ENCODE results near the gene HSP90B1. TPM values are rescaled to one million over a fixed set of nuclear protein-coding genes. Genes with fewer than 3 reads are reported as not detected.

Gene HSP90B1
- total and polyA plus RNA-seq, 9 of the 15 experiments (the other 6 are each of a cell fraction or from before 2014, with no cell fraction given) = 196 to 719 (median 557) TPM

GRCh38 chr12:103965590-103966504 lies 35.6 kb downstream of the HSP90B1 start, which contains the start of gene TDG (continued):
- TF ChIP-seq, protein P1, sequence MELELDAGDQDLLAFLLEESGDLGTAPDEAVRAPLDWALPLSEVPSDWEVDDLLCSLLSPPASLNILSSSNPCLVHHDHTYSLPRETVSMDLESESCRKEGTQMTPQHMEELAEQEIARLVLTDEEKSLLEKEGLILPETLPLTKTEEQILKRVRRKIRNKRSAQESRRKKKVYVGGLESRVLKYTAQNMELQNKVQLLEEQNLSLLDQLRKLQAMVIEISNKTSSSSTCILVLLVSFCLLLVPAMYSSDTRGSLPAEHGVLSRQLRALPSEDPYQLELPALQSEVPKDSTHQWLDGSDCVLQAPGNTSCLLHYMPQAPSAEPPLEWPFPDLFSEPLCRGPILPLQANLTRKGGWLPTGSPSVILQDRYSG (tag; conservative IDR thresholded peaks at IDR 0.05; ENCODE audit: low read depth) = no peak
- TF ChIP-seq, protein P2, sequence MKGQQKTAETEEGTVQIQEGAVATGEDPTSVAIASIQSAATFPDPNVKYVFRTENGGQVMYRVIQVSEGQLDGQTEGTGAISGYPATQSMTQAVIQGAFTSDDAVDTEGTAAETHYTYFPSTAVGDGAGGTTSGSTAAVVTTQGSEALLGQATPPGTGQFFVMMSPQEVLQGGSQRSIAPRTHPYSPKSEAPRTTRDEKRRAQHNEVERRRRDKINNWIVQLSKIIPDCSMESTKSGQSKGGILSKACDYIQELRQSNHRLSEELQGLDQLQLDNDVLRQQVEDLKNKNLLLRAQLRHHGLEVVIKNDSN (CRISPR knock-in tag; IDR thresholded peaks at IDR 0.05) = peak; percentile 100
- TF ChIP-seq SMC3 (conservative IDR thresholded peaks at IDR 0.05; ENCODE audit: insufficient read depth, low read depth, low read length) = no peak
- peak; percentile 29; the same call in 1 of the 2 replicates for TF ChIP-seq KLF13 (tag; IDR thresholded peaks at IDR 0.05; ENCODE audit: borderline replicate concordance, low read depth)
- TF ChIP-seq TAF15 (IDR thresholded peaks at IDR 0.05; ENCODE audit: low read depth, low read length) = no peak
- no peak for TF ChIP-seq HINFP (tag; conservative IDR thresholded peaks at IDR 0.05; ENCODE audit: low read depth)
- TF ChIP-seq, protein P3, sequence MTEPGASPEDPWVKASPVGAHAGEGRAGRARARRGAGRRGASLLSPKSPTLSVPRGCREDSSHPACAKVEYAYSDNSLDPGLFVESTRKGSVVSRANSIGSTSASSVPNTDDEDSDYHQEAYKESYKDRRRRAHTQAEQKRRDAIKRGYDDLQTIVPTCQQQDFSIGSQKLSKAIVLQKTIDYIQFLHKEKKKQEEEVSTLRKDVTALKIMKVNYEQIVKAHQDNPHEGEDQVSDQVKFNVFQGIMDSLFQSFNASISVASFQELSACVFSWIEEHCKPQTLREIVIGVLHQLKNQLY (CRISPR knock-in tag; conservative IDR thresholded peaks at IDR 0.05) = no peak
- TF ChIP-seq ASH1L (IDR thresholded peaks at IDR 0.05; ENCODE audit: borderline replicate concordance, low read depth, partially characterized antibody) = peak; percentile 71
- TF ChIP-seq LARP7 (IDR thresholded peaks at IDR 0.05) = no peak
- no peak for TF ChIP-seq STAT5A (IDR thresholded peaks at IDR 0.05; ENCODE audit: borderline replicate concordance, low read length)
- TF ChIP-seq ELF2 (CRISPR knock-in tag; IDR thresholded peaks at IDR 0.05) = peak; percentile 83
- TF ChIP-seq, protein P4, sequence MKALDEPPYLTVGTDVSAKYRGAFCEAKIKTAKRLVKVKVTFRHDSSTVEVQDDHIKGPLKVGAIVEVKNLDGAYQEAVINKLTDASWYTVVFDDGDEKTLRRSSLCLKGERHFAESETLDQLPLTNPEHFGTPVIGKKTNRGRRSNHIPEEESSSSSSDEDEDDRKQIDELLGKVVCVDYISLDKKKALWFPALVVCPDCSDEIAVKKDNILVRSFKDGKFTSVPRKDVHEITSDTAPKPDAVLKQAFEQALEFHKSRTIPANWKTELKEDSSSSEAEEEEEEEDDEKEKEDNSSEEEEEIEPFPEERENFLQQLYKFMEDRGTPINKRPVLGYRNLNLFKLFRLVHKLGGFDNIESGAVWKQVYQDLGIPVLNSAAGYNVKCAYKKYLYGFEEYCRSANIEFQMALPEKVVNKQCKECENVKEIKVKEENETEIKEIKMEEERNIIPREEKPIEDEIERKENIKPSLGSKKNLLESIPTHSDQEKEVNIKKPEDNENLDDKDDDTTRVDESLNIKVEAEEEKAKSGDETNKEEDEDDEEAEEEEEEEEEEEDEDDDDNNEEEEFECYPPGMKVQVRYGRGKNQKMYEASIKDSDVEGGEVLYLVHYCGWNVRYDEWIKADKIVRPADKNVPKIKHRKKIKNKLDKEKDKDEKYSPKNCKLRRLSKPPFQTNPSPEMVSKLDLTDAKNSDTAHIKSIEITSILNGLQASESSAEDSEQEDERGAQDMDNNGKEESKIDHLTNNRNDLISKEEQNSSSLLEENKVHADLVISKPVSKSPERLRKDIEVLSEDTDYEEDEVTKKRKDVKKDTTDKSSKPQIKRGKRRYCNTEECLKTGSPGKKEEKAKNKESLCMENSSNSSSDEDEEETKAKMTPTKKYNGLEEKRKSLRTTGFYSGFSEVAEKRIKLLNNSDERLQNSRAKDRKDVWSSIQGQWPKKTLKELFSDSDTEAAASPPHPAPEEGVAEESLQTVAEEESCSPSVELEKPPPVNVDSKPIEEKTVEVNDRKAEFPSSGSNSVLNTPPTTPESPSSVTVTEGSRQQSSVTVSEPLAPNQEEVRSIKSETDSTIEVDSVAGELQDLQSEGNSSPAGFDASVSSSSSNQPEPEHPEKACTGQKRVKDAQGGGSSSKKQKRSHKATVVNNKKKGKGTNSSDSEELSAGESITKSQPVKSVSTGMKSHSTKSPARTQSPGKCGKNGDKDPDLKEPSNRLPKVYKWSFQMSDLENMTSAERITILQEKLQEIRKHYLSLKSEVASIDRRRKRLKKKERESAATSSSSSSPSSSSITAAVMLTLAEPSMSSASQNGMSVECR (CRISPR knock-in tag; IDR thresholded peaks at IDR 0.05) = peak; percentile 90
- TF ChIP-seq, protein P5, sequence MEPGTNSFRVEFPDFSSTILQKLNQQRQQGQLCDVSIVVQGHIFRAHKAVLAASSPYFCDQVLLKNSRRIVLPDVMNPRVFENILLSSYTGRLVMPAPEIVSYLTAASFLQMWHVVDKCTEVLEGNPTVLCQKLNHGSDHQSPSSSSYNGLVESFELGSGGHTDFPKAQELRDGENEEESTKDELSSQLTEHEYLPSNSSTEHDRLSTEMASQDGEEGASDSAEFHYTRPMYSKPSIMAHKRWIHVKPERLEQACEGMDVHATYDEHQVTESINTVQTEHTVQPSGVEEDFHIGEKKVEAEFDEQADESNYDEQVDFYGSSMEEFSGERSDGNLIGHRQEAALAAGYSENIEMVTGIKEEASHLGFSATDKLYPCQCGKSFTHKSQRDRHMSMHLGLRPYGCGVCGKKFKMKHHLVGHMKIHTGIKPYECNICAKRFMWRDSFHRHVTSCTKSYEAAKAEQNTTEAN (CRISPR knock-in tag; IDR thresholded peaks at IDR 0.05) = 0 out of 2 replicates have a peak, but pooled peaks have one; percentile 63
- peak; percentile 92 for TF ChIP-seq GTF2E2 (tag; IDR thresholded peaks at IDR 0.05)
- no peak for TF ChIP-seq DDX20 (tag; IDR thresholded peaks at IDR 0.05; ENCODE audit: low read depth)

All from K562 (cell line).